GM23338 (cell line): Measurements from ENCODE around the gene NUMBL. TPM values are rescaled to one million over a fixed set of nuclear protein-coding genes. Genes with fewer than 3 reads are reported as not detected.
A peak's percentile ranks its signal among the peaks of the same experiment; 100 is the strongest.

Experiments used
- ATAC-seq: fragments of 200-7000 bp; cut with Tn5 transposase; 3 replicates; pipeline ENCODE4 v1.9.1; 2020
- DNase-seq: peaks from one replicate; pipeline ENCODE4 v3.0.0-alpha.2; 2015; ENCODE audit warnings: low spot score
- H2AFZ ChIP-seq: fragments of 200-600 bp; sonication (generic); 2 replicates; pipeline ENCODE4 v1.8.0; 2016; ENCODE audit warnings: antibody characterized with exemption, mild to moderate bottlenecking, moderate library complexity
- H3F3A ChIP-seq: fragments of 200-600 bp; sonication (generic); replicated peaks from 2 replicates; pipeline ENCODE4 v1.8.0; 2017; ENCODE audit warnings: antibody characterized with exemption, mixed run types, low read depth
- H3K27ac ChIP-seq: fragments of 200-600 bp; sonication (generic); 2 replicates; pipeline ENCODE4 v1.6.1; 2016; ENCODE audit warnings: low read depth
- H3K27me3 ChIP-seq: fragments of 200-600 bp; sonication (generic); 2 replicates; pipeline ENCODE4 v1.8.0; 2016; ENCODE audit warnings: mild to moderate bottlenecking, mixed run types, moderate library complexity; ENCODE audit not compliant: insufficient read depth
- H3K36me3 ChIP-seq: fragments of 200-600 bp; sonication (generic); 2 replicates; pipeline ENCODE4 v1.8.0; 2016; ENCODE audit warnings: mild to moderate bottlenecking; ENCODE audit not compliant: insufficient read depth
- H3K4me1 ChIP-seq: fragments of 200-600 bp; sonication (generic); 2 replicates; pipeline ENCODE4 v1.8.0; 2016; ENCODE audit warnings: mild to moderate bottlenecking, moderate library complexity; ENCODE audit not compliant: insufficient read depth
- H3K4me2 ChIP-seq: fragments of 200-600 bp; sonication (generic); 2 replicates; pipeline ENCODE4 v1.7.1; 2017; ENCODE audit warnings: mixed run types
- H3K4me3 ChIP-seq: fragments of 200-600 bp; sonication (generic); 2 replicates; pipeline ENCODE4 v1.6.1; 2016; ENCODE audit warnings: mixed run types
- H3K79me2 ChIP-seq: fragments of 200-600 bp; sonication (generic); replicated peaks from 2 replicates; pipeline ENCODE4 v1.8.0; 2017; ENCODE audit warnings: mild to moderate bottlenecking; ENCODE audit not compliant: insufficient read depth
- H3K9me2 ChIP-seq: fragments of 200-600 bp; sonication (generic); 2 replicates; pipeline ENCODE4 v1.8.0; 2017; ENCODE audit not compliant: insufficient read depth
- H4K20me1 ChIP-seq: fragments of 200-600 bp; sonication (generic); replicated peaks from 2 replicates; pipeline ENCODE4 v1.8.0; 2017; ENCODE audit warnings: mild to moderate bottlenecking; ENCODE audit not compliant: insufficient read depth
- H3K27ac Mint-ChIP-seq: 2 replicates; pipeline ENCODE4 v1.8.0; 2020; ENCODE audit warnings: inconsistent platforms, mild to moderate bottlenecking, moderate library complexity, mixed read lengths
- H3K27me3 Mint-ChIP-seq: 3 replicates; pipeline ENCODE4 v1.8.0; 2022; ENCODE audit warnings: low read depth, mild to moderate bottlenecking, moderate library complexity, mixed read lengths, inconsistent platforms; ENCODE audit not compliant: insufficient read depth, poor library complexity
- H3K36me3 Mint-ChIP-seq: 3 replicates; pipeline ENCODE4 v1.8.0; 2021; ENCODE audit warnings: low read depth, mild to moderate bottlenecking, inconsistent platforms, moderate library complexity, mixed read lengths
- H3K4me1 Mint-ChIP-seq: 3 replicates; pipeline ENCODE4 v1.8.0; 2020; ENCODE audit warnings: mild to moderate bottlenecking, inconsistent platforms, mixed read lengths
- H3K4me3 Mint-ChIP-seq: 3 replicates; pipeline ENCODE4 v1.8.0; 2021; ENCODE audit warnings: moderate library complexity, mild to moderate bottlenecking, inconsistent platforms, mixed read lengths
- H3K9me3 Mint-ChIP-seq: 3 replicates; pipeline ENCODE4 v1.8.0; 2020; ENCODE audit warnings: moderate library complexity, mild to moderate bottlenecking, inconsistent platforms, mixed read lengths
- CTCF ChIP-seq, 2 experiments: fragments of 200-600 bp in 1 of 2; sonication (generic) in 1 of 2; conservative IDR thresholded peaks; 2 replicates each; pipeline versions ENCODE4 v1.5.1 to v1.6.1; 2016 to 2017; ENCODE audit warnings: antibody characterized with exemption in 2 of 2, low read depth in 2 of 2, mild to moderate bottlenecking in 2 of 2, moderate library complexity in 1 of 2
- EZH2phosphoT487 ChIP-seq: fragments of 200-600 bp; sonication (generic); IDR thresholded peaks from one replicate; pipeline ENCODE4 v1.8.1; 2018; ENCODE audit warnings: antibody characterized with exemption; ENCODE audit not compliant: unreplicated experiment
- JUNB ChIP-seq: IDR thresholded peaks from one replicate; pipeline ENCODE4 v1.6.1; 2016; ENCODE audit warnings: antibody characterized with exemption; ENCODE audit not compliant: unreplicated experiment
- NANOG ChIP-seq: IDR thresholded peaks from 2 replicates; pipeline ENCODE4 v1.6.1; 2016; ENCODE audit warnings: antibody characterized with exemption, borderline replicate concordance
- REST ChIP-seq: IDR thresholded peaks from one replicate; pipeline ENCODE4 v1.6.1; 2018; ENCODE audit warnings: antibody characterized with exemption; ENCODE audit not compliant: unreplicated experiment
- STAT1 ChIP-seq: IDR thresholded peaks from one replicate; pipeline ENCODE4 v1.6.1; 2016; ENCODE audit warnings: antibody characterized with exemption; ENCODE audit not compliant: unreplicated experiment
- ZNF114 ChIP-seq: fragments of 250-450 bp; sonication (Bioruptor Pico); IDR thresholded peaks from 2 replicates; pipeline ENCODE4 v1.5.0; 2020; ENCODE audit warnings: mild to moderate bottlenecking, moderate library complexity
- ZNF331 ChIP-seq: fragments of 250-450 bp; sonication (Bioruptor Pico); IDR thresholded peaks from 2 replicates; pipeline ENCODE4 v1.5.0; 2020; ENCODE audit warnings: low read depth, mild to moderate bottlenecking, moderate library complexity
- ZNF462 ChIP-seq: fragments of 250-450 bp; sonication (Bioruptor Pico); IDR thresholded peaks from 2 replicates; pipeline ENCODE4 v1.5.0; 2020; ENCODE audit warnings: mild to moderate bottlenecking, moderate library complexity
- polyA plus RNA-seq: library from polyadenylated mRNA; unstranded; fragments of >200 nt; fragmentation: Nextera tagmentation; extraction: Ambion mirVana; gene quantifications from 2 replicates; pipeline ENCODE4 v1.2.1, GENCODE V29; 2016
- total RNA-seq: library from RNA; depleted of rRNA; stranded (reverse); fragments of >200 nt; shearing (Covaris generic); gene quantifications from 2 replicates; pipeline ENCODE4 v1.2.3, GENCODE V29; 2014

NUMBL gene
- total and polyA plus RNA-seq, 2 experiments from 2014 or later, result 8.5 to 28.5 TPM

- TF ChIP-seq ZNF462 (CRISPR knock-in tag), result no peak
- peak in 1 of 2 experiments; percentile 94; a peak in 3 of 4 replicates for TF ChIP-seq CTCF (conservative IDR thresholded peaks at IDR 0.05; ENCODE audit: low read depth in 2 of 2)
- no peak for TF ChIP-seq NANOG
- no peak for TF ChIP-seq JUNB
- TF ChIP-seq STAT1, result no peak
Observed at GRCh38 chr19:40662925-40663694, 27.3 kb downstream of the NUMBL start (continued).

- Mint-ChIP-seq H3K36me3 (no peaks in the 10 kb centered on the region), H3K9me3 (no peaks in the 10 kb centered on the region), H3K27me3 (peaks cover 10% of the 10 kb centered on the region), H3K27ac (no peak overlapping the region), H3K4me1 (peaks cover 4% of the 10 kb centered on the region; the same call in 2 of the 3 replicates), H3K4me3 (no peak overlapping the region; the same call in 2 of the 3 replicates)
- no peaks in the 10 kb centered on the region for H3K9me2 ChIP-seq
- H2AFZ ChIP-seq, result no peak overlapping the region
- H4K20me1 ChIP-seq, result no peaks in the 10 kb centered on the region
- DNase-seq, result no peak
- no peak for ATAC-seq
- no peaks in the 10 kb centered on the region for H3F3A ChIP-seq
- no peak overlapping the region for H3K27ac ChIP-seq
- H3K79me2 ChIP-seq, result no peaks in the 10 kb centered on the region
- no peak overlapping the region for H3K4me2 ChIP-seq
- H3K4me3 ChIP-seq, result no peak overlapping the region
- H3K4me1 ChIP-seq, result peaks cover 5% of the 10 kb centered on the region; the same call in 1 of the 2 replicates
- no peaks in the 10 kb centered on the region for H3K27me3 ChIP-seq
- no peaks in the 10 kb centered on the region for H3K36me3 ChIP-seq
- TF ChIP-seq NANOG (no peak), JUNB (no peak), ZNF331 (CRISPR knock-in tag) (no peak), STAT1 (no peak), ZNF114 (CRISPR knock-in tag) (no peak), CTCF (conservative IDR thresholded peaks at IDR 0.05; ENCODE audit: low read depth in 2 of 2) (no peak), REST (no peak), EZH2phosphoT487 (no peak)
Observed at GRCh38 chr19:40661616-40662015, 28.8 kb downstream of the NUMBL start.
